GM12878 (cell line): Measurements from ENCODE around the gene TACC3. TPM values are rescaled to one million over a fixed set of nuclear protein-coding genes. Genes with fewer than 3 reads are reported as not detected.

Source experiments
- ATAC-seq: fragments of 200-7000 bp; cut with Tn5 transposase; 3 replicates; pipeline ENCODE4 v1.9.1; 2020; ENCODE audit warnings: mild to moderate bottlenecking, moderate library complexity
- BruUV-seq: library from RNA; stranded (reverse); fragments of 400-500 nt; replicated peaks from 2 replicates; lab custom pipeline; 2021; lab: Mats Ljungman, UMichigan
- CTCF ChIA-PET: fragments of 300-600 bp; sonication (Branson Sonifier 250); formaldehyde crosslinking; extraction: SDS; loops from one replicate; lab custom pipeline; 2021; ENCODE audit warnings: inconsistent platforms; lab: Yijun Ruan, JAX
- POLR2A ChIA-PET: fragments of 350-600 bp; formaldehyde crosslinking; extraction: SDS; loops from one replicate; lab custom pipeline; 2021; ENCODE audit warnings: inconsistent platforms; lab: Charles Lee
- RAD21 ChIA-PET: fragments of 300-600 bp; sonication (Branson Sonifier 250); formaldehyde crosslinking; loops from one replicate; lab custom pipeline; 2023; ENCODE audit warnings: antibody characterized with exemption; ENCODE audit not compliant: unreplicated experiment; lab: Charles Lee
- SMC1A ChIA-PET: fragments of 300-600 bp; sonication (Branson Sonifier 250); formaldehyde crosslinking; loops from one replicate; lab custom pipeline; 2023; ENCODE audit not compliant: unreplicated experiment, uncharacterized antibody; lab: Charles Lee
- DNase-seq: peaks from one replicate; pipeline ENCODE4 v3.0.0-alpha.2; 2011; ENCODE audit warnings: low read depth, low spot score
- FAIRE-seq: peaks from 3 replicates; lab custom pipeline; 2011; peaks lifted over from hg19 to GRCh38; lab: Jason Lieb, UNC
- H2AFZ ChIP-seq: 2 replicates; pipeline ENCODE4 v1.6.0; 2011; ENCODE audit warnings: low read depth, low read length, control low read depth; ENCODE audit not compliant: control insufficient read depth
- H3K27ac ChIP-seq: 2 replicates; pipeline ENCODE4 v1.5.1; 2011; ENCODE audit warnings: control low read depth; ENCODE audit not compliant: control insufficient read depth, insufficient read depth
- H3K27me3 ChIP-seq, 2 experiments: replicated peaks in 1 of 2; 2 replicates each; pipeline versions ENCODE4 v1.6.0 to v1.6.1; 2011; ENCODE audit warnings: low read length in 1 of 2; ENCODE audit not compliant: control insufficient read depth in 2 of 2, insufficient read depth in 2 of 2
- H3K36me3 ChIP-seq, 2 experiments: 2 replicates each; pipeline ENCODE4 v1.5.1; 2011; ENCODE audit warnings: low read length in 1 of 2; ENCODE audit not compliant: control insufficient read depth in 2 of 2, insufficient read depth in 2 of 2
- H3K4me1 ChIP-seq: 2 replicates; pipeline ENCODE4 v1.6.1; 2011; ENCODE audit warnings: mild to moderate bottlenecking, low read length, moderate library complexity, mixed read lengths; ENCODE audit not compliant: control insufficient read depth, insufficient read depth
- H3K4me2 ChIP-seq: 2 replicates; pipeline ENCODE4 v1.6.0; 2011; ENCODE audit warnings: control low read depth; ENCODE audit not compliant: control insufficient read depth, insufficient read depth
- H3K4me3 ChIP-seq: fragments of 200-600 bp; sonication (generic); 2 replicates; pipeline ENCODE4 v1.5.1; 2016
- H3K79me2 ChIP-seq: 2 replicates; pipeline ENCODE4 v1.6.0; 2011; ENCODE audit warnings: low read length; ENCODE audit not compliant: control insufficient read depth, insufficient read depth
- H3K9ac ChIP-seq: 2 replicates; pipeline ENCODE4 v1.8.0; 2011; ENCODE audit warnings: low read length, control low read depth, mixed read lengths; ENCODE audit not compliant: control insufficient read depth, insufficient read depth
- H3K9me3 ChIP-seq: replicated peaks from 3 replicates; pipeline ENCODE4 v1.5.1; 2011; ENCODE audit warnings: mild to moderate bottlenecking, low read length; ENCODE audit not compliant: control insufficient read depth, insufficient read depth
- H4K20me1 ChIP-seq: 2 replicates; pipeline ENCODE4 v1.6.0; 2011; ENCODE audit not compliant: control insufficient read depth, insufficient read depth
- CBFB ChIP-seq: IDR thresholded peaks from 2 replicates; pipeline ENCODE4 v1.6.1; 2016; ENCODE audit warnings: antibody characterized with exemption, low read depth
- IKZF1 ChIP-seq: fragments of 450-650 bp; conservative IDR thresholded peaks from 2 replicates; pipeline ENCODE4 v1.6.1; 2017; ENCODE audit warnings: antibody characterized with exemption, mild to moderate bottlenecking
- KAT2A ChIP-seq: conservative IDR thresholded peaks from 2 replicates; pipeline ENCODE4 v1.6.1; 2011; ENCODE audit warnings: low read depth, low read length; ENCODE audit not compliant: control insufficient read depth
- KLF5 ChIP-seq: fragments of 450-650 bp; IDR thresholded peaks from 2 replicates; pipeline ENCODE4 v1.6.1; 2014; ENCODE audit warnings: mild to moderate bottlenecking; ENCODE audit not compliant: partially characterized antibody
- NFYB ChIP-seq: IDR thresholded peaks from 2 replicates; pipeline ENCODE4 v1.6.1; 2011; ENCODE audit warnings: low read depth, mild to moderate bottlenecking, low read length, improper control_type of control experiment, moderate library complexity; ENCODE audit not compliant: insufficient read depth
- PAX5 ChIP-seq: IDR thresholded peaks from 2 replicates; pipeline ENCODE4 v1.6.1; 2011; ENCODE audit warnings: low read depth, low read length, borderline replicate concordance
- POLR2AphosphoS2 ChIP-seq: IDR thresholded peaks from 2 replicates; pipeline ENCODE4 v1.6.1; 2011; ENCODE audit warnings: low read depth, mild to moderate bottlenecking, low read length, improper control_type of control experiment, moderate library complexity
- RELA ChIP-seq: fragments of 450-650 bp; IDR thresholded peaks from 2 replicates; pipeline ENCODE4 v1.8.0; 2014; ENCODE audit warnings: borderline replicate concordance; ENCODE audit not compliant: partially characterized antibody
- TCF3 ChIP-seq: IDR thresholded peaks from 2 replicates; pipeline ENCODE4 v1.6.1; 2012; ENCODE audit warnings: low read depth, mild to moderate bottlenecking, low read length, borderline replicate concordance; ENCODE audit not compliant: insufficient read depth
- ZNF217 ChIP-seq: fragments of 450-650 bp; IDR thresholded peaks from 2 replicates; pipeline ENCODE4 v1.6.1; 2017; ENCODE audit warnings: antibody characterized with exemption, mild to moderate bottlenecking
- WGBS: methylation state at CpG from one replicate; pipeline ENCODE4 v1.1.6; 2016; ENCODE audit warnings: low lambda C conversion rate; ENCODE audit not compliant: insufficient replicate concordance, insufficient coverage; ENCODE audit errors: missing lambda C conversion rate; 5-methylcytosine and 5-hydroxymethylcytosine counted together
- in situ Hi-C: fragments of 300-500 bp; cut with MboI; formaldehyde crosslinking; loops from 9 replicates; pipeline ENCODE4 v1.14.3; 2018; ENCODE audit warnings: mixed read lengths
- intact Hi-C: fragments of 100-400 bp; cut with micrococcal nuclease; formaldehyde crosslinking; loops from one replicate; pipeline ENCODE4 v1.14.2; 2022; ENCODE audit not compliant: unreplicated experiment
- polyA plus RNA-seq, 11 experiments: library from polyadenylated mRNA; depleted of rRNA in 4 of 11; unstranded in 6 of 11; stranded (reverse) in 5 of 11; fragments of >200 nt; fragmentation: Nextera tagmentation in 4 of 11; fragmentation: Illumina TruSeq in 1 of 11; extraction: Ambion mirVana in 4 of 11; extraction: Trizol in 1 of 11; gene quantifications; 1 replicate in 1 of 11; 2 replicates in 10 of 11; pipeline versions ENCODE4 v1.2.1 to v1.2.3, GENCODE V29; 2011 to 2016; ENCODE audit warnings: inconsistent platforms in 2 of 11, missing spikeins in 2 of 11, low read depth in 1 of 11
- total RNA-seq, 4 experiments: library from RNA; depleted of rRNA in 3 of 4; stranded (reverse); fragments of >200 nt in 3 of 4; fragmentation: Illumina TruSeq in 1 of 4; extraction: Trizol in 1 of 4; gene quantifications; 2 replicates each; pipeline versions ENCODE4 v1.2.1 to v1.2.3, GENCODE V29; 2013 to 2021
- TF ChIP-seq, protein P1 (sequence below): fragments of 150-350 bp; IDR thresholded peaks from 2 replicates; pipeline ENCODE4 v1.6.1; 2014; ENCODE audit warnings: mild to moderate bottlenecking, low read depth, low read length

The TACC3 gene
- total and polyA plus RNA-seq, 10 of the 15 experiments (the other 5 are each of a cell fraction or from before 2014, with no cell fraction given) = 2.8 to 121 (median 73.3) TPM

DNA sequence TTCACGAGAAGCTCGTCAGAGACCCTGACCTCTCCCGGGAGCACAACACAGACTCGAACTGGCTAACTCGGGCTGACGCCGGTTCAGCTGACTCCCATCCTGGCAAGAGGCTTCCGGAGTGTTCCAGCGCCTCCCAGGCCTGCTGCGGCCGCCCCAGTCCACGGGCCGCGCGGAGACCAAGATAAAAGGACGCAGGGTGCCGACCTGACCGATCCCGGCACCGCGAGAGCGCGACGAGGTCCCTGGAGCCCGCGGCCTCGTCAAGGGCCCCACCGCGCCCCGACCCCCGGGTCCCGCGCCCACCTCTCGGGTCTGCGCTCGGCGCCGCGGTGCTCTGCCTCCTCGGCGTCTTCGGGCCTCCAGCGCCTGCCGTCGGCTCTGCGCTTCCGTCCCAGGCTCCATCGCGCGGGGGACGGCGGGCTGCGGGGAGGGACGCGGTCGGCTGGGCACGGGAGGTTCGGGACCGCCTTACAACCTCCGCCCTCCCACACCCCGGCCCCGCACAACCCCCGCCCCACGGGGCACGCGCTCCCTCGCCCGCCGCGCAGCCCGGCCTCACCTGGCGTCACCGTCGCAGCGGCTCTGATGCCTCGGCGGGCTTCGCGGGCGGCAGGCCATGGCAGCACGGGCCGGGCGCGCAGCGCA lies 9.6 kb upstream of the TACC3 start:
- peak overlapping the region; percentile 99 for H3K27ac ChIP-seq
- H4K20me1 ChIP-seq = no peaks in the 10 kb centered on the region; the same call in 1 of the 2 replicates
- TF ChIP-seq ZNF217 (0 out of 2 replicates have a peak, but pooled peaks have one; percentile 62), NFYB (no peak), PAX5 (peak; percentile 64; the same call in 1 of the 2 replicates), KAT2A (no peak), TCF3 (no peak), CBFB (0 out of 2 replicates have a peak, but pooled peaks have one; percentile 22), POLR2AphosphoS2 (no peak), IKZF1 (no peak), RELA (no peak), KLF5 (no peak)
- TF ChIP-seq, protein P1, sequence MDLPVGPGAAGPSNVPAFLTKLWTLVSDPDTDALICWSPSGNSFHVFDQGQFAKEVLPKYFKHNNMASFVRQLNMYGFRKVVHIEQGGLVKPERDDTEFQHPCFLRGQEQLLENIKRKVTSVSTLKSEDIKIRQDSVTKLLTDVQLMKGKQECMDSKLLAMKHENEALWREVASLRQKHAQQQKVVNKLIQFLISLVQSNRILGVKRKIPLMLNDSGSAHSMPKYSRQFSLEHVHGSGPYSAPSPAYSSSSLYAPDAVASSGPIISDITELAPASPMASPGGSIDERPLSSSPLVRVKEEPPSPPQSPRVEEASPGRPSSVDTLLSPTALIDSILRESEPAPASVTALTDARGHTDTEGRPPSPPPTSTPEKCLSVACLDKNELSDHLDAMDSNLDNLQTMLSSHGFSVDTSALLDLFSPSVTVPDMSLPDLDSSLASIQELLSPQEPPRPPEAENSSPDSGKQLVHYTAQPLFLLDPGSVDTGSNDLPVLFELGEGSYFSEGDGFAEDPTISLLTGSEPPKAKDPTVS = 0 out of 2 replicates have a peak, but pooled peaks have one; percentile 54
- TF ChIP-seq, all 136 proteins: peak for 4
- Histone ChIP-seq H3K4me2 (peak overlapping the region; percentile 68), H3K4me1 (peaks cover 30% of the 10 kb centered on the region), H3K27me3 (no peaks in the 10 kb centered on the region), H3K9ac (peak overlapping the region; percentile 97), H2AFZ (peak overlapping the region; percentile 16), H3K4me3 (peak overlapping the region; percentile 100), H3K79me2 (peaks cover 86% of the 10 kb centered on the region), H3K9me3 (no peaks in the 10 kb centered on the region), H3K36me3 (peaks cover 0 to 6% of the 10 kb centered on the region in 2 experiments)
- ATAC-seq = peak; percentile 0
- WGBS = under 1% methylated on average over 57 of the region's 85 CpGs
- RAD21 ChIA-PET = interaction anchor here (1.3 to 1.7 kb wide), 4 partner anchors 11 to 18 kb away, joined by 3 to 11 read pairs (median 5); no protein-coding TSS in a partner anchor
- SMC1A ChIA-PET = interaction anchor here (1.0 to 2.5 kb wide), 4 partner anchors 10 to 18 kb away, joined by 3 to 8 read pairs (median 4); partner anchors contain the start of genes TACC3 and TMEM129
- no peak for FAIRE-seq
- no TSS peak for BruUV-seq
- POLR2A ChIA-PET = interaction anchor here (0.6 to 3.4 kb wide), 7 partner anchors 10 to 159 kb away, joined by 3 to 34 read pairs (median 3); partner anchors contain the start of genes NSD2, TACC3 and TMEM129
- in situ Hi-C loops (no loop called here), intact Hi-C loops (loop anchor here (1.0 to 5.0 kb wide), 3 partner anchors 10 to 161 kb away; partner anchors contain the start of genes FAM53A, NSD2, TACC3 and TMEM129)
- CTCF ChIA-PET = interaction anchor here (0.9 to 16.2 kb wide), 4 partner anchors 8 to 19 kb away, joined by 3 to 258 read pairs (median 6); no protein-coding TSS in a partner anchor
- DNase-seq = no peak
